Activated CD8-positive, alpha-beta memory T cell treated with anti-CD3 and anti-CD28 coated beads for 36 hours (primary cell): ENCODE data around the gene ZFR. TPM values are rescaled to one million over a fixed set of nuclear protein-coding genes. Genes with fewer than 3 reads are reported as not detected.
"Not testable (repeated sequence)": the region's sequence is repeated elsewhere in the genome, so short reads cannot be mapped to it uniquely, and the experiment has no call there.

Experiments used
- CTCF ChIA-PET: fragments of 350-600 bp; sonication (Branson Sonifier 250); formaldehyde crosslinking; loops from one replicate; lab custom pipeline; 2021; ENCODE audit warnings: antibody characterized with exemption; lab: Charles Lee
- POLR2A ChIA-PET: fragments of 350-600 bp; sonication (Branson Sonifier 250); formaldehyde crosslinking; loops from one replicate; lab custom pipeline; 2021; ENCODE audit warnings: antibody characterized with exemption; lab: Charles Lee
- total RNA-seq, 2 experiments: library from RNA; stranded (reverse); gene quantifications; one replicate each; pipeline ENCODE4 v1.2.3, GENCODE V29; 2021

ZFR gene
- total RNA-seq, 2 experiments from 2014 or later, result 75.9 to 77.4 TPM

GRCh38 chr5:32332966-32333365 is 111.6 kb downstream of the ZFR start:
- CTCF ChIA-PET, result no interaction called here
- POLR2A ChIA-PET, result no interaction called here

- ChIA-PET CTCF (no interaction called here), POLR2A (no interaction called here)
Observed at GRCh38 chr5:32332361-32332760, 112.2 kb downstream of the ZFR start.

- ChIA-PET CTCF (interaction anchor here (5.8 kb wide), 1 partner anchor 100 kb away, joined by 68 read pairs; no protein-coding TSS in a partner anchor), POLR2A (no interaction called here)
Observed at GRCh38 chr5:32331935-32332274, 112.6 kb downstream of the ZFR start.

- CTCF ChIA-PET, result interaction anchor here (5.8 kb wide), 1 partner anchor 99 kb away, joined by 68 read pairs; no protein-coding TSS in a partner anchor
- POLR2A ChIA-PET, result no interaction called here
Observed at GRCh38 chr5:32331217-32331934, 113.2 kb downstream of the ZFR start.

GRCh38 chr5:32330126-32330971 is 114.2 kb downstream of the ZFR start:
- POLR2A ChIA-PET, result no interaction called here
- CTCF ChIA-PET, result interaction anchor here (0.7 to 5.8 kb wide), 10 partner anchors 9 to 282 kb away, joined by 3 to 68 read pairs (median 4); no protein-coding TSS in a partner anchor

- ChIA-PET CTCF (interaction anchor here (0.5 to 5.8 kb wide), 20 partner anchors 8 to 283 kb away, joined by 3 to 68 read pairs (median 4); no protein-coding TSS in a partner anchor), POLR2A (no interaction called here)
Observed at GRCh38 chr5:32329395-32329834, 115.1 kb downstream of the ZFR start.

GRCh38 chr5:32326216-32326772 is 118.2 kb downstream of the ZFR start:
- ChIA-PET CTCF (interaction anchor here (1.2 to 5.8 kb wide), 2 partner anchors 12 to 94 kb away, joined by 3 to 68 read pairs; no protein-coding TSS in a partner anchor), POLR2A (no interaction called here)

GRCh38 chr5:32325616-32326015 is 118.9 kb downstream of the ZFR start:
- POLR2A ChIA-PET, result no interaction called here
- CTCF ChIA-PET, result no interaction called here

- CTCF ChIA-PET, result interaction anchor here (1.7 kb wide), 1 partner anchor 92 kb away, joined by 5 read pairs; no protein-coding TSS in a partner anchor
- POLR2A ChIA-PET, result no interaction called here
Observed at GRCh38 chr5:32325062-32325461, 119.5 kb downstream of the ZFR start.

- CTCF ChIA-PET, result interaction anchor here (1.7 kb wide), 1 partner anchor 91 kb away, joined by 5 read pairs; no protein-coding TSS in a partner anchor
- POLR2A ChIA-PET, result no interaction called here
Observed at GRCh38 chr5:32323741-32324140, 120.8 kb downstream of the ZFR start.

GRCh38 chr5:32322882-32323281 is 121.7 kb downstream of the ZFR start:
- ChIA-PET CTCF (interaction anchor here (0.7 kb wide), 1 partner anchor 91 kb away, joined by 3 read pairs; no protein-coding TSS in a partner anchor), POLR2A (no interaction called here)

- POLR2A ChIA-PET, result not testable (repeated sequence)
- CTCF ChIA-PET, result interaction anchor here (0.9 kb wide), 1 partner anchor 8 kb away, joined by 3 read pairs; no protein-coding TSS in a partner anchor
Observed at GRCh38 chr5:32321787-32322186, 122.8 kb downstream of the ZFR start.

- CTCF ChIA-PET, result no interaction called here
- POLR2A ChIA-PET, result no interaction called here
Observed at GRCh38 chr5:32320576-32320975, 124.0 kb downstream of the ZFR start.

GRCh38 chr5:32319926-32320543 is 124.5 kb downstream of the ZFR start:
- CTCF ChIA-PET, result interaction anchor here (0.6 to 0.7 kb wide), 2 partner anchors 10 to 89 kb away, joined by 3 read pairs; no protein-coding TSS in a partner anchor
- POLR2A ChIA-PET, result no interaction called here

- CTCF ChIA-PET, result interaction anchor here (0.6 to 0.7 kb wide), 3 partner anchors 8 to 88 kb away, joined by 3 read pairs; no protein-coding TSS in a partner anchor
- POLR2A ChIA-PET, result no interaction called here
Observed at GRCh38 chr5:32319392-32319791, 125.1 kb downstream of the ZFR start.

GRCh38 chr5:32317041-32317440 is 127.5 kb downstream of the ZFR start:
- POLR2A ChIA-PET, result no interaction called here

GRCh38 chr5:32315221-32316014 is 129.1 kb downstream of the ZFR start:
- ChIA-PET POLR2A (no interaction called here), CTCF (no interaction called here)

More at GRCh38 chr5:32317041-32317440, 127.5 kb downstream of the ZFR start:
- CTCF ChIA-PET, result interaction anchor here (0.7 to 1.1 kb wide), 2 partner anchors 13 to 83 kb away, joined by 4 to 5 read pairs; no protein-coding TSS in a partner anchor

- CTCF ChIA-PET, result no interaction called here
- POLR2A ChIA-PET, result no interaction called here
Observed at GRCh38 chr5:32314658-32315057, 129.9 kb downstream of the ZFR start.
